CD4-positive, alpha-beta T cell treated with Interleukin-15 for 1 hour (primary cell): ENCODE measurements around the gene DSTYK.
"Not testable (repeated sequence)": the region's sequence is repeated elsewhere in the genome, so short reads cannot be mapped to it uniquely, and the experiment has no call there.

ENCODE experiments used
- DNase-seq: peaks from one replicate; pipeline ENCODE4 v3.0.0-alpha.2; 2020

Gene DSTYK

DNA sequence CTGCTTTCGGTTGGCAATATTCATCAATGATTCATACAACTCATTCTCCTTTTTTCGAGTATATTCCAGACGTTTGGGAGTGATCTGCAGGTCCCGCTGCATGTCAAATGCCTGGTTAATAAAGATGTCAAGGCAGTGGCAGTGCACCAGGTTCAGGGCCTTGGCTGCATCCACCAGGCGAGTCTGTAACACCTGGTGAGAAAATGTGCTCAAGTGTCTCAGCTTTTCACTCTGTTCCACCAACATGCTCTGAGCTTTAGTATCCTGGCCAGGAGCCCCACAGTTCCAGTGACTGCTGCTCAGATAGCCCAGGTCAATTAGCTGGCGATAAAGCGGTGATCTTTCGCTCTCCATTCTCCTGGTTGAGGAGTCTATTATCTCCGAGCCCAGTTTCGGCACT lies 42.3 kb downstream of the DSTYK start:
- no peak for DNase-seq

GRCh38 chr1:205168291-205168690 lies 43.2 kb downstream of the DSTYK start:
- DNase-seq, result no peak

GRCh38 chr1:205162301-205162700 lies 49.2 kb downstream of the DSTYK start:
- DNase-seq, result no peak

GRCh38 chr1:205161076-205161475 lies 50.4 kb downstream of the DSTYK start:
- no peak for DNase-seq

DNA sequence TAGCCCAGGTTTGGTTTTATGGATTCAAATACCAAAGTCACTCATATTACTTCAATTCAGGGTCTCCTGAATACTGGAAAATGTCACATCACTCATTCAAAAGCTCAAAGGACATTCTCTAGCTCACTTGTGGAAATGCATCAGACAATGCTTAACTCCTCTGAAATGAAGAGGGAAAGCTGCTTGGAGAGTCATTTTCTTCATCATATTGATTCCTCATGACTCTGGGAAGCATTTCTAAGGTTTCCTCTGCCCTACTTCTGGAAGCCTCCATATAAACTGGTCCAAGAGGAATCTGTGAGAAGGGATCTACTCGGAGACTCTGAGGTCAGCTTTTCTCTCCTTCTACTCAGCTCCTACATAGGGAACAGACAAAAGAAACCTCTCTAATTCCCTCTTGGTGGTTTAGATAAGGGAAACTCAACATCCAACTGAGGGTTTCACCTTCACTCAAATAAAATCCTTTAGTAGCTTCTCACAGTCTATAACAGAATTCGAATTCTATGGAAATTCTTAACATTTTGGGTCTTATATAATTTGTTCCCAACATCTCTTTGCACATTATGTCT lies 53.4 kb downstream of the DSTYK start:
- DNase-seq, result no peak

DNA sequence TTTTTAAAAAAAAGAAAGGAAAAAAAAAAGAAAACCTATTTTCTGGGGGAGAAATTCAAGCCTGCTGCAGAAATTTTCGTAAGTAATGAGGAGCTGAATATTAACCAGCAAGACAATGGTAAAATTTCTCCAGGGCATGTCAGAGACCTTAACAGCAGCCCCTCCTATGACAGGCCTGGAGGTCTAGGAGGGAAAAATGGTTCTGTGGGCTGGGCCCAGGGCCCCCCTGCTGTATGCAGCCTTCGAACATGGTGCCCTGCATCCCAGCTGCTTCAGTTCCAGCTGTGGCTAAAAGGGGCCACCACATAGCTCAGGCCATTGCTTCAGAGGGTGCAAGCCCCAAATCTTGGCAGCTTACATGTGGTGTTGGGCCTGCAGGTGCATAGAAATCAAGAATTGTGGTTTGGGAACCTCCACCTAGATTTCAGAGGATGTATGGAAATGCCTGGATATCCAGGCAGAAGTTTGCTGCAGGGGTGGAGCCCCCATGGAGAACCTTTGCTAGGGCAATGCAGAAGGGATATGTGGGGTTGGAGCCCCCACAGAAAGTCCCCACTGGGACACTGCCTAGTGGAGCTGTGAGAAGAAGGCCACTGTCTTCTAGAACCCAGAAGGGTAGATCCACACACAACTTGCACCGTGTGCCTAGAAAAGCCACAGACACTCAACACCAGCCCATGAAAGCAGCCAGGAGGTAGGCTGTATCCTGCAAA lies 55.7 kb downstream of the DSTYK start:
- not testable (repeated sequence) for DNase-seq

- DNase-seq, result no peak
Measured at GRCh38 chr1:205152505-205152904, 59.0 kb downstream of the DSTYK start.

GRCh38 chr1:205150651-205151428 lies 60.7 kb downstream of the DSTYK start:
- no peak for DNase-seq

DNA sequence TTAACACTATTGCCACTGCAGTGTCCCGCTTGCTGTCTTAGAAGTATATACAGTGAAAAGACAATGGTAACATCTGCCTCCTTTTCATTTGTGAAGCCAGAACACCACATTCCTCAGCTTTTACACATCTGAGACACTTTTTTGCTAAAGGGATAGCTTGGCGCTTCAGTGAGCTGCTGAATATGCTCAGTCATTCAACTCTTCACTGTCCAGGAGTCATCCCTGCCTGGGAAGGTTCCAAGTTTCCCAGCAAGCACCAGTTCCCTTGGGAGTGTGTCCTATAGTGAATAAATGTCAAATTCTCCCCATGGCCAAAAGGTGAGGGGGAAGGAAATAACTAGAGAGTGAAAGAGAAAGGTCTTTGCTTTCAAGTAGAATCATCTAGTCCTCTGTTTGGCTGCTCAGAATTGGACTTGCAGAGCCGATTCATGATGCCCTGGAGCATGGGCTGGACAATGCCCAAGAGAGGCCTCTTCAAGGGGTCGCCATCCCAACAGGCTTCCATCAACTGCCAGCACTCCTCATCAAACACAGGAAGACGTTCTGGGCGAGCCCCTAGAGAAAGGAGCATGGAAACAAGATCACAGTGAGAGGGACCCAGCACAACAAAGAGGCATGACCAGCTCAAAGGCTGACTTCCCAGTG lies 64.2 kb downstream of the DSTYK start:
- DNase-seq, result no peak

GRCh38 chr1:205144751-205145150 lies 66.8 kb downstream of the DSTYK start:
- no peak for DNase-seq

- DNase-seq, result no peak
Measured at GRCh38 chr1:205144046-205144720, 67.3 kb downstream of the DSTYK start.

DNA sequence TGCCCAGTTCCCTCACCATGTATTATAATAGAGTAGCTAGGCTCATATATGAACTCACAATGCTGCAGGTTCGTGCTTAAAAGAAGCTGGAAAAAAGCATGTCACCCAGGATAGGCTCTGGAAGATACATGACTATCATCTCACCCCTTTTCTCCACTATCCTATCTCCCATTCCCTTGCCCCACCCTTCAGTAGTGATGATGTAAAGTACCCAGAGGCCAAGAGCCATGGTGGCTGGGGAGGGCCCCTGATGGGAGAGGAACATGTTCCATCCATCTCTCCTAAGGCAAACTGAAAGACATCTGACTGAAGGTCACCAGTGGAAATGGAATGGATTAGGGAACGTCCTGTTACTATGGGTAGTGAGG lies 69.4 kb downstream of the DSTYK start:
- no peak for DNase-seq

- DNase-seq, result peak; percentile 66
Measured at GRCh38 chr1:205141236-205142101, 70.0 kb downstream of the DSTYK start.

DNA sequence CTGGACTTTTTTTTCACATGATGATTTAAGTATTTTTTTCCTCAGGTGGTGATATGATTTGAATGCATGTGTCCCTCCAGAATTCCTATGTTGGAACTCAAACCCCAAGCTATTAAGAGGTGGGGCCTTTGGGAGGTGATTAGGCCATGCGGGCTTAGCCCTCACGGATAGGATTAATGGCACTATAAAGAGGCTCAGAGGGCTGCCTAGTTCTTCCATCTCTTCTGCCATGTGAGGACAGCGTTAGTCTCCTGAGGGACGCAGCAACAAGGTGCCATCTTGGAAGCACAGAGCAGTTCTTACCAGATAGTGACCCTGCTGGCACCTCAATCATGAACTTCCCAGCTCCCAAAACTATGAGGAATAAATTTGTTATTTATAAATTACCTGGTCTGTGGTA lies 71.4 kb downstream of the DSTYK start:
- DNase-seq, result no peak

- no peak for DNase-seq
Measured at GRCh38 chr1:205137901-205138300, 73.6 kb downstream of the DSTYK start.

- DNase-seq, result no peak
Measured at GRCh38 chr1:205133287-205133686, 78.2 kb downstream of the DSTYK start.

DNA sequence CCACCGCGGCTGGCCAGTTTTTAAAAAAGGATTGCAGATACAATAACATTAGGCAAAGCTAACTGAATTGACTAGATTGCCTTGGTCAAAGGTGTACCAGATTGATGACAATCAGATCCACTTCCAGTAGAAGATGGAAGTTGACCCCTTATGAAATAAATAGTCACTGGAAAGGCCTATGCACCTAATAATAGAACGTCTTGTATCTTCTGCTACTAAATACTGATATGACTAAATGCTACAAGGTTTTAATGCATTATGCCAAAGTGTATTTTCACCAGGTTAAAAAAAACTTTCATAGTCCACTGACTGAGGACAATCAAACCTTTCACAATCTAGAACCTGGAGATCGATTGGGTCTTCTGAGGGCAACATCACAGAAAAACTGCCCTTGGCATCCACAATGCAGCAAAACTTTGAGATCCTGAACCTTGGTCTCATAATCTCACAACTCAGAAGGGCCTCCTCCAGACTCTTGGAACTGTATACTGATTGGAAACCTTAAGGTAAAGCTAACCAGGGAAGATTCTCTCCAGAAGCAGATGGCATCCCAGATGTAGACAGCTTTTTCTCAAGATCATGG lies 82.0 kb downstream of the DSTYK start:
- no peak for DNase-seq

GRCh38 chr1:205128050-205128449 lies 83.5 kb downstream of the DSTYK start:
- DNase-seq, result no peak

GRCh38 chr1:205127646-205128045 lies 83.9 kb downstream of the DSTYK start:
- no peak for DNase-seq

- no peak for DNase-seq
Measured at GRCh38 chr1:205124726-205125125, 86.8 kb downstream of the DSTYK start.

- no peak for DNase-seq
Measured at GRCh38 chr1:205122489-205122882, 89.0 kb downstream of the DSTYK start.
